GM18508 (cell line): Measurements from ENCODE around the gene NAA50.
A peak's percentile ranks its signal among the peaks of the same experiment; 100 is the strongest.

Experiments used
- ATAC-seq: cut with Tn5 transposase; IDR thresholded peaks from one replicate; pipeline ENCODE4 v1.9.1; 2021; ENCODE audit warnings: moderate number of reproducible peaks; ENCODE audit not compliant: insufficient read depth, unreplicated experiment

NAA50 gene

DNA sequence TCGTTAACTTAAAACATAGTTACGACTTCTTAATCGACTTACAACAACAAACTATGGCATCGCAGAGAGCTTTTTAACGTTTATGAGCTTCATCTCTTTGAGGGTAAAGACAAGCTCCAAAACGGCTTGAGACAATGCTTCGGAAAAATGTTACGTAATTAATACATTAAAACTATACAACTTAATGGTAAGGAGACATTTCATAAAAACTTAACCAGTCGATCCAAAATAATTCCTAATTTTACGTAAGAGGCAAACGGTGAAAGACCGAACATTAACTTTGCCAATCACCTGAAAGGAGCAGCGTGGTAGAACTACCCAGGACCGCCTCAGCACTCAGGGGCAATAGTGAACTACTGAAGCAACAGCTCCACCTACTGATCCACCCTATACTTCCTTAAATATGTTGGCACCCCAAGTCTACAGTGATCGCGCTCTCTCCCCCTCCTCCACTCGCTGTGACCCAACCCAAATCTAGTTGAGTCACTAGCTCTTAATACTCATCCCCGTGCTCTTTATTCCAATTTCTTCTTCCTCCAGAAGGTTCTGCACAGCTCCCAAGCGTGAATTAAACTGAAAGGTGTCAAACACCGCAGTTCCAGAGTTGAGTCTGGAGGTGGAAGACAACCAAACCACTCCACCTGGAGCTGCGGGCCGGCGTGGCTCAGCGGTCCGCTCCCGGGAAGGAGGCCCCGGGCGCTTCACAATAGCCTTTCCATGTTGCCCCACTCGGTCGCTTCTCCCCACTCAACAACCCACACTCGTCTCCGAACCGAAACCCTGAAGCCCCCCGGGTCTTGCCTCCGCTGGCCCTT lies 901 bp downstream of the NAA50 start:
- ATAC-seq, result no peak

DNA sequence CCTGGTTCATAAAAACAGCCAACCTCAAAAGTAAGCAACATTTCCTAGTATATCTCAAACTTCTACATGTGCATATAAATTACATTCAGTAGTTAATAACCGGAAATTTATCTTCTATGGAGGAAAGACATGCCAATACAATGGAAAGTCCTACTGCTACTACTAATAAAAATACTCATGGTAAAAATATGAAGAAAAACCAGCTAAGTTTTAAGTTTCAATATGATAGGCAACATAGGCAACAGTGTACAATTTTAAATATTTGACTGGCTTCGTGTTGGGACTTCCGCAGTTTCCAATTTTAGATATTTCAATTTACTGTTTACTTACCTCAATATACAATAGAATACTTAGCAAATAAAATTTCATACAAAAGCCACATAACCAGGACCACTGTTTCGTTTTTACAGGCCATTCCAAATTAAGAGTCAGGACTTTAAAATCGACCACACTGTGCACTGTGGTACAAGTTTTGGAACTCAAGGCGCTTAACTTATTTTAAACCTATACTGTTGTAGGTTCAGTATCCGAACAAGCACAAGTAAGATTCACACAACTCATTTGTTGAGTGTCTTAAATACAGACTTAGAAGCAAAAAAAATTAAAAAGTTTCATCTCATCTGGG lies 2.9 kb downstream of the NAA50 start:
- no peak for ATAC-seq

DNA sequence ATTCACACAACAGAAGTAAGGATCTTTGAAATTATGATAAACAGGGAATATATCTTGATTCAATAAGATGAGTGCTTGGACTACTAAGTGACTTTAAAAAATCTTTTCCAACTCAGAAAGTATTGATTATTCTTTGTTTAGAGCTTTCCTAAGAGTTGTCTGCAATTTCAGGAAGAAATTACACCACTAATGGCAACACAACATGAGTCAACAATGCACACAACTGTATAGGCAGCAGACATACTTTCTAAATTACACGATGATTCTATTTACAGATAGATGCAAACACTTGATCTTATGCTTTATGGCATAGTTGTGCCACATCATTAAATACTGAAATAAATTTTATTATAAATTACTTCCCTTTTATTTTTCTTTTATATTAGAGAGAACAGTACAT lies 4.4 kb downstream of the NAA50 start:
- ATAC-seq, result no peak

DNA sequence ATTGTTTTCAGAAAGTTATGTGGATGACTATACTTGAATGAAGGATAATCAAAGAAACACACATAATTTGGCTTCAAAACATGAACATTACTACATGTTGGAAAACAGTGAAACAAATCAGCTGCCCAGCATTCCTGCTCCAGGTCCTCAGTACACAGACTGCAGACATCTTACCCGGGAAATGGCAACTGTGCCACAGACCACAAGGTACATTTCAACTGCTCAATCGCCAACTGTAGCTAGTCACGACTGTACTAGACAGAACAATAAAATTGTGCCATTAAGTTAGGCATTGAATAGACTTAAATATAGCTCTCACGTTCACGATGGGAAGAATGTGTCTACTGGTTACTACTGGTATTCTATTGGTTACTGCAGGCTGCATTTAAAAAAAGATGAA lies 5.0 kb downstream of the NAA50 start:
- ATAC-seq, result no peak

- ATAC-seq, result no peak
Observed at GRCh38 chr3:113736548-113737089, 9.4 kb downstream of the NAA50 start.

- no peak for ATAC-seq
Observed at GRCh38 chr3:113731694-113732093, 14.4 kb downstream of the NAA50 start.

DNA sequence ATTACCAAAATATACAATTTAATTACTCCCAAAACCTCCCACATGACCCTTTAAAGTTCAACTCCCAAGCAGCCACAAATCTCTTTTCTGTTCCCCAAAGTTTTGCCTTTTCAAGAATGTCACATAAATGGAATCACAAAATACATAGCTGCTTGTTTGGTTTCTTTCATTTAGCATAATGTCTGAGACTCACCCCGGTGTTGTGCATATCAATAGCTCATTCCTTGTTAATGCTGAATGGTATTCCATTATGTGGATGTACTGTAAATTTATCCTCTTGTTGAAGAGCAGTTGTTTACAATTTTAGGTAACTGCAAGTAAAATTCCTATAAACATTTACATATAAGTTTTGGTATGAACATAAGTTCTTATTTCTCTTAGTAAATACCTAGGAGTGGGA lies 15.5 kb downstream of the NAA50 start:
- ATAC-seq, result no peak

GRCh38 chr3:113728661-113729060 lies 17.4 kb downstream of the NAA50 start:
- ATAC-seq, result no peak

DNA sequence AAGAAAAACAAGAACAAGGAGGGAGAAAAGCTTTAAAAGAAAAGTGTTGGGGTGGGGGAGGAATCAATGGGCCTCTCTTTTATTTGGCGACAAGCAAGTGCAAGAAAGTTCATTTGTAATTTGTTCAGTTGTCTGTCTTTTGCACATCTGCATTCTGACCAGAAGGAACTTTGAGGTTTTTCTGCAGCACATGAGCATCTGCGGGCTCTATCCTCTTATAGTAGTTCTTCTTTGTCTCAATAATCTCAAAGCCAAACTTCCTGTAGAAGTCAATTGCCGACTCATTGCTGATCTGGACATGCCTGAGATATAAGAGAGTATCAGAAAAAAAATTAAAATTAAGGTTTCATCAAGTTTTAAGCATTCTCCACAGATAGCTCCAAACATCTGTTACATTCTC lies 24.4 kb downstream of the NAA50 start:
- ATAC-seq, result no peak

DNA sequence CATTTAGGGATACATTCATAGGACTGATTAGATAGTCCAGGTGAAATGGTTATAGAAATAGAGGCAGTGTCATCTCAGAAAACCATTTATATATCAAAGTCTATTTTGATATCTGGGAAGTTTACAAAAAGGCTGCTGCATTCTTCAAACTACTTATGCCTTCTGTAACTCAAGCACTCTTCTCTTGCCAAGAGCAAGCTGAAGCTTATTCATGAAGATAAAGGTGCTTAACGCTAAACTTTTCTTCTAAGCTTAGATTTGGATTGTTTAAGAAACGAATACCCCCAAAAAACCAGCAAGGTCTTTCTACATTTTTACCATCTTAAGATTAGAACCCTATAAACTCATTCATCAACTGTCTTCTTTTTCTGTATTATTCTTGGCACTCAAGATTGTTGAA lies 26.3 kb downstream of the NAA50 start:
- ATAC-seq, result no peak

DNA sequence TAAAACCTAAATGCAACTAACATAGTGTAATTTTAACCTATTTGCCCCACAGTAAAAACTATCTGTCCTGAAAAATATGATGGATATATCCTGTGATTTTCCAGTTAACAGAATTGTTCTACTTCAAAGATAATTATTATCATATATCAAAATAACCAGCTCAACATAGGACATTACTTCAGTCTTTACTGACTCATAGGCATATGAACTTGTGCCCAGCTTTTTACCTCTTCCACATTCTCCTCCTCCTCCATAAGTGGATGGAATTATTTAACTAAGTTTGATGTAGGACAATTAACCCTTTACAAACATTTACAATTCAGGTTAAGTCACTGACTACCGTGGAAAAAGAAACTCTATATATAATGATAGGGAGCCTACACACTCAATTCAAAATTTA lies 26.8 kb downstream of the NAA50 start:
- ATAC-seq, result no peak

DNA sequence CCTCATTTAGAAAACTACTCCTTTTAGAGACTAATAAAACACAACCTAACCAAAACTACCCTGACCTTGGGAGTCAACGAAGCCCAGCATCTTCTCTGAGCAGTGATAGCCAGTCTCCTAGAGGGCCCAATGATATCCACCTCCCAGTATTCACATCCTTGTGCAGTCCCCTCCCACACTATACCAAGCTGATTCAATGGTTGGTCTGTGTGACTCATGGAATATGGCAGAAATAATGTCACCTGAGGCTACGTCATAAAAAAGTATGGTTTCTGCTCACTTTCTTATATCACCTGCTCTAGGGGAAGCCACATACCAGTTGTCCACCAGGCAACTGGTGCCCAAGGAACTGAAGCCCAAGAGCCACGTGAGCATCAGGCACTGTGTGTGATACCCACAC lies 28.2 kb downstream of the NAA50 start:
- ATAC-seq, result no peak

DNA sequence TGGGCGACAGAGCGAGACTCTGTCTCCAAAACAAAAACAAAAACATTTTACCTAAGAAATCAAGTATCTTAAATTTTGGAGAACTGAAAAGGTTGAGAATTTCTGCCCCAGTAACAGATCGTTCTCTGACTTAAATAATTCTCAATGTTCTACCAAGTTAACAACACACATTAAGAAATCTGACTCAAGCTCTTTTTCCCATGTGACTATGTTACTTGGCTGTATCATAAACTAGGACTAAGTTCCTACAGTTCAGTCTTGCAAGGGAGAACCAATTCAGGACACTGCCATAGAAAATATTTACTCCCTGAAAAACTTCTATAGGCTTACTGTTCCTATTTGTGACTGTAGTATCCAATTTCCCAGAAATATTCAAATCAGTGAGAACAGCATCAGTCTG lies 28.7 kb downstream of the NAA50 start:
- no peak for ATAC-seq

DNA sequence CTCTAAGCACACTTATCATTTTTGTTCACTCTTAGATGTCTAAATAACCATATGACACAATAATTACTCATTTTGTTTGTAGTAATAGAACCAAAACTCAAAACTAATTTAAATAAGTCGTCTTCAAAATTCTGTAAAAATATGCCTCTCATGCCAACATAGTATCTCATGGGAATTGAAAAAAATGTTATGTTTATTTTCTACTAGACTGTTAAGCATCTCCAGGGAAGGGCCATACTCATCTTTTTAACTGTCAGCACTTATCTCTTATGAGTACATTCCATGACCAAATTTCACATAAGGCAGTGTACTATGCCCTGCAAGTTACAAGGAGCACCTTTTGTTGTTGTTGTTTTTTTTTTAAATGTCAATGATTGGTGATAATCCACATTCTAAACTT lies 31.3 kb downstream of the NAA50 start:
- no peak for ATAC-seq

GRCh38 chr3:113712129-113712528 lies 33.9 kb downstream of the NAA50 start:
- no peak for ATAC-seq

DNA sequence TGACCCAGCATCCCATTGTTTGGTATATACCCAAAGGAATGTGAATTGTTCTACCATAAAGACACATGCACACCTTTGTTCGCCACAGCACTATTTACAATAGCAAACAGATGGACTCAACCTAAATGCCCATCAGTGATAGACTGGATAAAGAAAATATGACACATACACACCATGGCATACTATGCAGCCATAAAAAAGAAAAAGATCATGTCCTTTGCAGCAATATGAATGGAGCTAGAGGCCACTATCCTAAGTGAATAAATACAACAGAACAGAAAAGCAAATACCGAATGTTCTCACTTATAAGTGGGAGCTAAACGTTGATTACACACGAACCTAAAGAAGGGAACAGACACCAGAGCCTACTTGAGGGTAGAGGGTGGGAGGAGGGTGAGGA lies 38.2 kb downstream of the NAA50 start:
- ATAC-seq, result no peak

DNA sequence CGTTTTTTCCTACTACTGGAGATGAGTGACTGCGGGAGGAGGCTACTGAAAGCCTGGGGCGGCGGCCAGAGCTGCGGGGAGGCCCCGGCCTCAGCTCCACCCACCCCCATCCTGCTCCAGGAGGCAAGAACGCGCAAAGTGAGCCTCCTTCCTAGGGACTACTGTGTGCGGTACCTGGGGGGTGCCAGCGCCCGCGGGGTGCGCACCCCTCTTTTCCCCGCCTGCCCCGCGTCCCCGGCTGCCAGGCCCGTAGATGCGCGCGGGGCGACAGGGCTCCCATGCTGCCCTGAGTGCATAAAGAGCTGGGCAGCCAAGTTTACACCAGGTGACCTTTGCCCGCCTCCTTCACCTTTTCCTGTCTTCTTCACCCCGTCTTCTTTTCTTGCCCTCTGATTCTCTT lies 47.1 kb downstream of the NAA50 start:
- no peak for ATAC-seq

GRCh38 chr3:113698213-113698742 lies 47.8 kb downstream of the NAA50 start:
- no peak for ATAC-seq

DNA sequence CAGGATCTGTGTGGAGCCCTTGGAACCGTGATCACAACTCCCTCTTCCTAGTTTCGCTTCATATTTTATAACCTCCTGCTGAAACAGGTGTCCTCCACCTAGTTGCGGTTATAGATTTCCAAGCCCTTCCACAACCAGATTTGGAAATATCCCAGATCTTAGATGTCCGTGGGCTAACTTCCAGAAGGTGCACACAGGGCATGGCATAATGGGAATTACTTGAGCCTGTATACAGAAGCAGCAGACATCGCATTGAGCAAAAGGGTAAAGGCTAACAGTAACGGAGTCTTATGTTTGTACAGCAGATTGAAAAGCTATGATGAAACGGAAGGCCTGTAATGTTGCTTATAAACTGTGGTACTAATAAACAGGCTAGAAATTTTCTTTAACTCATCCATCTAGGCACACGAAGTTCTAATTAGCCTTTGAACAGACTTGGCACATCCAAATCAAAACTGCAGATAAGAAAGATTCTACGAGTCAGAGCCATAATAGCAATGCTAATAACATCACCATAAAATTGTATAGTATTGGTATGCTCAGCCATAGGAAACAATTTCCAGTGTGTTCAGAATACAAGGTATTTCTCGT lies 48.5 kb downstream of the NAA50 start:
- no peak for ATAC-seq

DNA sequence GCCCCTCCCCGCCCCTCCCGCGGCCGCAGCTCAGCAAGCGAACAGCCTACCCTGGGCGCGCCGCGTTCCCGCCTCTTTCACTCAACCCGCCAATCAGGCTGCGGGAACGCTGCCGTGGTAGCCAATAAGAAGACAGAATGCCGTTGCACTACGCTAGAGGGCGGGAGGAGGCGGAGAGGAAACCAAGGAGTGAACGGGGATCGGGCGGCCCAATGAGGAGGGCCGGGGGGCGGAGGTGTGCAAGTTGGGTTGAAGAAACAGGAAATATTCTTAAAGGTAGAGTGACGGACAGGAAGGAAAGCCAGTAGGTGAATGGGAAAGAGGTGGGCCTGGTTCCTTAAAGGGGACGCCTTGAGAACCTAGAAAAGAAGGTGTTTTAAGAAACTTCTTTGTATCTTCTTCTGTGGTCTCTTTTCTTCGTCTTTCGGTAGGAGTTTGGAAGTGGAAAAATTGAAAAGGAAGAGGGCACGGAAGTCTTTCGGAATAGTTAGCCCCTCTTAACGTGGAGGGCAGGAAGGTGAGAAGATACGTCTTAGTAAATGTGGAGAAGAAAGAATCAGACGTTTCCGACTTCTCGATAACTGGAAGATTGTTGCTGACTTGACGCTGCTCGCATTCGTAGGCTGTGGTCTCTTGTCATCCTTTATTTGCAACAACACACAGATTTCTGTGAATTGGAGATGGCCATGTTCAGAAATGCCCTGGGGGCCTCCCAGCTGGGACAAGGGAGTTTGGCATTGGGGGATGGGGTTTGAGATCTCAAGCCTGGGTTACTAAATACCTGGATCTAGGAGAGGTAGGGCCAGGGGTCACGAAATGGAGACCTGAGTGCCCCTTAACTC lies 49.2 kb downstream of the NAA50 start:
- ATAC-seq, result peak; percentile 91
